ENCODE data around the gene ATF7. TPM values are rescaled to one million over a fixed set of nuclear protein-coding genes. Genes with fewer than 3 reads are reported as not detected.

The ATF7 gene
- total and polyA plus RNA-seq, 2 of the 13 experiments (the other 11 are each of a cell fraction or from before 2014, with no cell fraction given): 9.6 to 16.2 TPM

- TF ChIP-seq ZNF646 (CRISPR knock-in tag; IDR thresholded peaks at IDR 0.05) (no peak), NR2F1 (CRISPR knock-in tag; IDR thresholded peaks at IDR 0.05) (no peak), PRDM10 (CRISPR knock-in tag; IDR thresholded peaks at IDR 0.05; ENCODE audit: low read depth) (no peak), ZNF724P (CRISPR knock-in tag; IDR thresholded peaks at IDR 0.05; ENCODE audit: borderline replicate concordance) (no peak), ZNF883 (CRISPR knock-in tag; IDR thresholded peaks at IDR 0.05; ENCODE audit: not compliant biosample characterization) (no peak), YEATS4 (CRISPR knock-in tag; IDR thresholded peaks at IDR 0.05; ENCODE audit: borderline replicate concordance) (peak; percentile 51; the same call in 1 of the 2 replicates), TMF1 (CRISPR knock-in tag; IDR thresholded peaks at IDR 0.05; ENCODE audit: low read depth) (no peak), MATR3 (CRISPR knock-in tag; IDR thresholded peaks at IDR 0.05) (no peak), RFX3 (CRISPR knock-in tag; IDR thresholded peaks at IDR 0.05) (peak; percentile 82), GTF2F1 (IDR thresholded peaks at IDR 0.05; ENCODE audit: low read length) (no peak), MIXL1 (CRISPR knock-in tag; IDR thresholded peaks at IDR 0.05) (no peak), SYNCRIP (IDR thresholded peaks at IDR 0.05; ENCODE audit: insufficient read depth, low read depth, low read length) (no peak), TCF7L2 (IDR thresholded peaks at IDR 0.05; ENCODE audit: low read depth, low read length) (no peak), JUNB (CRISPR knock-in tag; IDR thresholded peaks at IDR 0.05; ENCODE audit: borderline replicate concordance) (no peak), CREBL2 (CRISPR knock-in tag; IDR thresholded peaks at IDR 0.05; ENCODE audit: borderline replicate concordance) (no peak), JUND (CRISPR knock-in tag; IDR thresholded peaks at IDR 0.05) (no peak), THAP11 (CRISPR knock-in tag; IDR thresholded peaks at IDR 0.05) (peak; percentile 64; the same call in 1 of the 2 replicates), ZNF766 (CRISPR knock-in tag; IDR thresholded peaks at IDR 0.05; ENCODE audit: borderline replicate concordance) (no peak), NFKBIZ (CRISPR knock-in tag; IDR thresholded peaks at IDR 0.05) (no peak; the same call in 1 of the 2 replicates), SIN3A (IDR thresholded peaks at IDR 0.05; ENCODE audit: borderline replicate concordance, low read depth, low read length) (peak; percentile 80; the same call in 1 of the 2 replicates)
Measured at GRCh38 chr12:53492830-53493609, 133.2 kb downstream of the ATF7 start (continued).

Measured in HepG2 (cell line).